T47D (cell line): Measurements from ENCODE around the gene MYRIP.
A peak's percentile ranks its signal among the peaks of the same experiment; 100 is the strongest.

ENCODE experiments used
- DNase-seq, 2 experiments: peaks; one replicate each; pipeline versions ENCODE4 v3.0.0 to v3.0.0-alpha.2; 2011 to 2012; ENCODE audit warnings: low read depth in 1 of 2, low spot score in 1 of 2
- JUND ChIP-seq: IDR thresholded peaks from 2 replicates; pipeline ENCODE4 v1.6.1; 2012; ENCODE audit warnings: low read depth
- in situ Hi-C: cut with HindIII; loops from 2 replicates; pipeline ENCODE4 v1.10.0; 2016; ENCODE audit warnings: low sequenced_read_pairs, low pct_unique_long_range_greater_than_20kb

The MYRIP gene

DNA sequence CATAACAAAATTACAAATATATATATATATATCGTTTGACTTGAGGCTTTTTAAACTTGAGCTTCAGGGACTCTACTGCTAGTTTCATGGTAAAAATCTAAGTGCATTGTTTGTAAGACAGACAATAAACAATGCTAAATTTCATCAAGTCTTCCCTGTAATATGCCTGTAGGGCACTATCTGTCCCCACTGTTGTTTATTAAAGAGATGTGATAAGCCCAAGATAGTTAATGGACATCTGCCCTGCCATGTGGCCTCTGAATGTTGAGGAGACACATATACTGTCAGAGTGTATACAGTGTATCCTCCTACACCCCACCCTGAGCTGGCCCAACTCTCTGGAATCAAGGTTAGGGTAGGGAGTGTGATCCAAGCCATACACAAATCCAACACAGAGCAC, 485.0 kb downstream of the MYRIP start:
- in situ Hi-C loops: no loop called here
- no peak for DNase-seq
- TF ChIP-seq JUND: no peak

DNA sequence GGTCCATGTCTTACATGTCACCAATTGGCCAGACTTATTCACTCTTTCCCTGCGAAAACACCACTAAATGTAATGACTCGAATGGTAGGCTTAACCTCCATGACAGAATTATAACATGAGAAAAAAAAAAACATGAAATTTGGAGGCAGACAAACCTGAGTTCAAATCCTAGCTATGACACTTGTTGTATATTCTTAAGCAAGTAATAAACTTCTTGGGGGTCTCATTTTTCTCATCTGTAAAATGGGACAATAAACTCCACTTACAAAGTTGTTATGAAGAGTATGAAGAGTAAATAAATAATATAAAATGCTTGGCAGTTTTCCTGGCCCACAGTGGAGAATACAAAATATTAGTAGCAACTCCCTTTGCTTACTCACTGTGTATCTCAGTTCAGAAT, 488.7 kb downstream of the MYRIP start:
- in situ Hi-C loops: no loop called here
- TF ChIP-seq JUND: no peak
- DNase-seq: no peak

DNA sequence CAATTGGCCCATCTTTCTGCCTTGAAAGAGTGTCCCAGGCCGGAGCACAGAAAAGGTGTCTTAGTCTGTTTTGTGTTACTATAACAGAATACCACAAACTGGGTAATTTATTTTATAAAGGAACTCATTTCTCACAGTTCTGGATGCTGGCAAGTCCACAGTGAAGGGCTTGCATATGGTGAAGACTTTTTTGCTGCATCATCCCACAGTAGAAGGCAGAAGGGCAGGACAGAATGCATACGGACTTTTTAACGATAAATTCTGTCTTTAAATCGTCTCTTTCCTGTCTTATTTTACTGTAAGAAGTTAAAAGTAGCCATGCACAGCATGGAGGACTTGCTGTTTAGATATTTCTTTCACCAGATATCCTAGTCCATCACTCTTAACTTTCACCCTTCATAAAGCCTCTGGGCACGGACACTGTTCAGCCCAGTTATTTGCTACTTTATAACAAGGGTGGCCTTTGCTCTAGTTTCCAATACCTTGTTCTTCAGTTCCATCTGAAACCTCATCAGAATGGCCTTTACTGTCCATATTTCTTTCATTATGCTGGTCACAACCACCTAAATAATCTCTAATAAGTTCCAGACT, 489.8 kb downstream of the MYRIP start:
- no peak for DNase-seq
- in situ Hi-C loops: no loop called here
- no peak for TF ChIP-seq JUND

DNA sequence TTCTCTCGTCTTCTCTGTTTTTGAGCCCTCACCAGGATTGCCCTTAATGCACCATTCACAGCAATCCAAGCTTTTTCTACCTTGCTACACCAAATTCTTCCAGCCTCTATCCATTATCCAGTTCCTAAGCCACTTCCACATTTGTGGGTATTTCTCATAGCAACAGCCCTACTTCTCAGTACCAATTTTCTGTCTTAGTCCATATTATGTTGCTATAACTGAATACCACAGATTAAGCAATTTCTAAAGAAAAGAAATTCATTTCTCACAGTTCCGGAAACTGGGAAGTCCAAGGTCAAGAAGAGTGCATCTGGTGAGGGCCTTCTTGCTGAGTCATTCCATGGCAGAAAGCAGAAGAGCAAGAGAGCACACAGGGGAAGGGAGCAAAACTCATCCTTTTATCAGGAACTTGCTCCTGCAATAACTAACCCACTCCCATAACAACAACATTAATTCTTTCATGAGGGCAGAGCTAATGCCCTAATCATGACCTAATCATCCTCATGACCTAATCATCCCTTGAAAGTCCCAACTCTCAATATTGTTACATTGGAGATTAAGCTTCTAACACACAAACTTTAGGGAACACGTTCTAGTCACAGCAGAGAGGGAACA, 490.4 kb downstream of the MYRIP start:
- in situ Hi-C loops: no loop called here
- no peak for TF ChIP-seq JUND
- no peak for DNase-seq

DNA sequence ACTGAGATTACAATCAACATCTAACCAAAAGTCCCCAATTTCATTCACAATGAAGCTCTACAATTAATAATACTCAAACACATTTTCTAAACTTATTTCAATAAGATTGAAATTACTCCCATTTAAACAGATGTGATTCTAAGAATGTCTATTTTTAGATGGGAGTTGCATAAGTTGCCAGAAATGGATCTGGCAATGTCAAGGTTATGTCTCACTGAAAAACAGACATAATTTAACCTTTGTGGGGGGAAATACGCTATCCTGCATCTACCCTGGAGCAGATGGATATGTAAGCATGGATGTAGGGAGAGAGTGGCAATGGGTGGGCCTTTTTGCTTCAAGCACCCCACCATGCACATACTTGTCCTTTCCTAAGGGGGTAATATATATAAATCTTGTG, 493.4 kb downstream of the MYRIP start:
- no peak for DNase-seq
- in situ Hi-C loops: no loop called here
- TF ChIP-seq JUND: no peak

DNA sequence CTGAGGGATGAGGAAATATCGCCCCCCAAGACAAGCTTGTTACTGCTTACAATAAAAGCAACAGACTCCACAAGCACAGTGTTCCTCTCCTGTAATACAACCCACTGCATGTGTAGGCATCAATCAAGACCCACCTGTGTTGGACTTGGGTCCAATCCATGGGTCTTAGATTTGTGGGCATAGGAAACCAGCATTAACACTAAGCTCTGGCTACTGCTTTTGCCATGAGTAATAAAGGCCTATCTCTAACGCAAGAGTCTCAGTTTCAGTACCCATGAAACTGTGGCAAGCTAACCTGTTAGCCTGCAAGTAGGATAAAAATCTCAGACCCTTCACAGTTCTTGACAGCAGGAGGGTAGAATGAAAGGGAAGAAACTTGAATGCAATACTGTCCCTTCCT, 494.9 kb downstream of the MYRIP start:
- TF ChIP-seq JUND: no peak
- DNase-seq: no peak
- in situ Hi-C loops: no loop called here

DNA sequence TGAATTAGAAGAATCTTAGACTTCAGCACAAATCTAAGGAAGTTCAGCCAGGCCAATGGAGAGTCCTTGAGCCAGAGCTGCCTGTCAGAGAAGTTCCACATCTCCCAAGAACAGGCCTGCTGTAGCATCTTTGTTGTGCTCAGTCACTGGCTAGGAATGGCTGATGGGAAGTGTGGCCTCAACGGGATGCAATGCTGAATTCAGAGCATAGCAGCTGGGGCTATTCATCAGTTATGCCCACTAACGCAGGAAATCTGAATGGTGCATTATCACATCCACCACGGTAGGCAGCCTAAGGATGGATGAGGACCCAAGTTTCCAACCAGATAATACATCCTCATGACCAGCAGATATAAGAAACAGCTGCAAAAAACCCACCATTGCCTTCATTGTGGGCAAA, 496.9 kb downstream of the MYRIP start:
- in situ Hi-C loops: no loop called here
- DNase-seq: no peak
- no peak for TF ChIP-seq JUND

DNA sequence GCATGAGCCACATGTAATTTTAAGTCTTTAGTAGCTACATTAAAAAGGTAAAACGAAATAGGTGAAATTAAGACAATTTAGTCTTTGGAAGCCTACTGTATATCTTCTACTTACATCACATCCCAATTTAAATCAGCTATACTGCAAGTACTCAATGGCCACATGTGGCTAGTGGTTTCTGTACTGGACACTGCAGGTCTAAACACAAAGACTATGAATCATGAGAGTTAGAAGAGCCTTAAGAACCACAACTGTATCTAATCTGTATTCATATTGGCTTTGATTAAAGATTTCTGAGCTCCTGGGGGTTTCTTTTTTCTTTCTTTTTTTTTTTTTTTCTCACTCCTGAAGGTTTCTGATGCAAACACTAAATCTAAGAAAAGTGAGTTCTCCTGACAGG, 497.8 kb downstream of the MYRIP start:
- TF ChIP-seq JUND: no peak
- in situ Hi-C loops: no loop called here

DNA sequence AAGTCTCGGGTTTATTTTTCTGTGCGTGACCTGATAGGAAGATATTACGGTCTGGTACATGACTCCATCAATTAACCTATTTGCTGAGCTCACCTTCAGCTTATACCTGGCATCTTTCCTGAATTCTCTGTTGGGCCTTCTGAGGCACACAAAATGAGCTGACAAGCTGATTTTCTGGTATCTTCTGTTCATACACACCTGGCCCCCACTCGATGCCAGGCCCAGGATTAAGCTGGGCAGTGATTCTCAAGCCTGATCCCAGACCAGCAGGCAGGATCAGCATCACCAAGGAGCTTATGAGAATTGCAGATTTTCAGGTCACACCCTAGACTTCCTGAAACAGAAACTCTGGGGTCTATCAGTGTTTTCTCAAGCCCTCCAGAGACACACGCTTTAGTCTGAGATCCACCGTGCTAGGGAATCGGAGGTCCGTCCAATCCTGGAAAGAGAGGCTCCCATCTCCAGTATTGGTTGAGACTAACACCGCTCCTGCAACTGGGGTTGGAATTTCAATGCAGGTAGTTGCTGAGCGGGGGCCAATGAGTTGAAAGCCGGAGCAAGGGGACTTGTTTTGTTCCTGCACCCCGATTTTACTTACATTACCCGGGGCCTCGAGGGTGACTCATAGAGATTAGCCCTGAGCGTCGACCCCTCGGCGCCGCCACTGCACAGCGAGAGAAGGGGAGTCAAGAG, 499.5 kb downstream of the MYRIP start:
- no peak for DNase-seq
- in situ Hi-C loops: no loop called here
- no peak for TF ChIP-seq JUND

More for the DNA sequence above, 497.8 kb downstream of the MYRIP start:
- DNase-seq: no peak

DNA sequence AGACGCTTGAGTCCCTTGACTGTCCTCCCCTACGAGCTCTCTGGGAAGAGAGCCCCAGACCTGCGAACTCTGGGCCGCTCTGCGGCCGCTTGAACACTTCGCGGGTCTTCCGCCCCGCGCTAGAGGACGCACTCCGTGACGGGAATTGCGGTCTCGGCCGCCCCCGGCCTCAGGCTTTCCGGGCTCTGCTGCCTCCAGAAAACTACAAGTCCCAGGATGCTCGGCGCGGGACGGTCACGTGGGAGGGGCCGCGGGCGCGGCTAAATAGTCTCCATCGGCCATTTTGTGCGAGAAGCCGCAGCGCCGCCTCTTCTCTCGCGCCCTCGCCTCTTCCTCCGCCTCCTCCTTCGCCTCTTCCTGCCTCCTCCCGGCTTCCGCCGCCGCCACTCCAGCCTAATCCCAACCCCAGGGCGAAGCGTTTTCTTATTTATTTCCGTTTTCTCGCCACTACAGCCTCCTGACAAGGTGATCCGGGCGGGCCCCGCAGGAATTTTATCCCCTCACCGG, 500.1 kb downstream of the MYRIP start, which contains the start of gene EIF1B:
Gene EIF1B (plus strand): TSS at position 290 of the 507 bp plus-strand sequence. CDS start 235 bp downstream, outside the sequence.
- peak; percentile 76 to 98 for DNase-seq
- no peak for TF ChIP-seq JUND
- in situ Hi-C loops: no loop called here
